Activated T-helper 17 cell treated with anti-CD3 and anti-CD28 coated beads, Interleukin-2, amount 50 U/mL, for 72 hours (primary cell): ENCODE data around the gene CNTRL. TPM values are rescaled to one million over a fixed set of nuclear protein-coding genes. Genes with fewer than 3 reads are reported as not detected.

ENCODE experiments used
- ATAC-seq: fragments of 150-1000 bp; cut with Tn5 transposase; replicated peaks from 2 replicates; pipeline ENCODE4 v1.10.0; 2021; ENCODE audit warnings: mild to moderate bottlenecking, moderate library complexity
- H3K27ac Mint-ChIP-seq: one replicate; pipeline ENCODE4 v1.8.0; 2022; ENCODE audit warnings: mixed read lengths
- H3K27me3 Mint-ChIP-seq: one replicate; pipeline ENCODE4 v1.8.0; 2022; ENCODE audit warnings: mixed read lengths
- H3K36me3 Mint-ChIP-seq: one replicate; pipeline ENCODE4 v1.8.0; 2022; ENCODE audit warnings: low read depth, mild to moderate bottlenecking, mixed read lengths
- H3K4me1 Mint-ChIP-seq: one replicate; pipeline ENCODE4 v1.8.0; 2022; ENCODE audit warnings: mixed read lengths
- H3K4me3 Mint-ChIP-seq: one replicate; pipeline ENCODE4 v1.8.0; 2022; ENCODE audit warnings: mild to moderate bottlenecking, mixed read lengths
- H3K9me3 Mint-ChIP-seq: one replicate; pipeline ENCODE4 v1.8.0; 2022; ENCODE audit warnings: mixed read lengths
- total RNA-seq, 2 donors: library from RNA; stranded (reverse); gene quantifications; one replicate each; pipeline ENCODE4 v1.2.3, GENCODE V29; 2022

CNTRL gene
- total RNA-seq, 2 donors from 2014 or later = 58.9 to 65.4 TPM

GRCh38 chr9:121185774-121186403 lies 111.1 kb downstream of the CNTRL start:
- no peaks in the 10 kb centered on the region for H3K9me3 Mint-ChIP-seq
- H3K27me3 Mint-ChIP-seq = no peaks in the 10 kb centered on the region
- peaks cover 95% of the 10 kb centered on the region for H3K36me3 Mint-ChIP-seq
- peaks cover 27% of the 10 kb centered on the region for H3K4me1 Mint-ChIP-seq
- H3K27ac Mint-ChIP-seq = peak overlapping the region; percentile 63
- ATAC-seq = peak; percentile 67
- peak overlapping the region; percentile 28 for H3K4me3 Mint-ChIP-seq

GRCh38 chr9:121187636-121188305 lies 113.0 kb downstream of the CNTRL start:
- peaks cover 94% of the 10 kb centered on the region for H3K36me3 Mint-ChIP-seq
- H3K9me3 Mint-ChIP-seq = no peaks in the 10 kb centered on the region
- ATAC-seq = no peak

GRCh38 chr9:121189006-121189405 lies 114.3 kb downstream of the CNTRL start:
- H3K9me3 Mint-ChIP-seq = no peaks in the 10 kb centered on the region
- ATAC-seq = no peak
- H3K4me1 Mint-ChIP-seq = peaks cover 36% of the 10 kb centered on the region
- H3K27me3 Mint-ChIP-seq = no peaks in the 10 kb centered on the region
- no peak overlapping the region for H3K4me3 Mint-ChIP-seq
- H3K36me3 Mint-ChIP-seq = peaks cover 82% of the 10 kb centered on the region
- H3K27ac Mint-ChIP-seq = peak overlapping the region; percentile 41

More at GRCh38 chr9:121187636-121188305, 113.0 kb downstream of the CNTRL start:
- H3K27ac Mint-ChIP-seq = peak overlapping the region; percentile 43
- H3K4me3 Mint-ChIP-seq = no peak overlapping the region
- peaks cover 30% of the 10 kb centered on the region for H3K4me1 Mint-ChIP-seq
- no peaks in the 10 kb centered on the region for H3K27me3 Mint-ChIP-seq

- no peaks in the 10 kb centered on the region for H3K27me3 Mint-ChIP-seq
- no peak overlapping the region for H3K27ac Mint-ChIP-seq
- ATAC-seq = no peak
- no peaks in the 10 kb centered on the region for H3K9me3 Mint-ChIP-seq
- peaks cover 38% of the 10 kb centered on the region for H3K4me1 Mint-ChIP-seq
- H3K4me3 Mint-ChIP-seq = no peak overlapping the region
- H3K36me3 Mint-ChIP-seq = peaks cover 76% of the 10 kb centered on the region
These were observed 114.9 kb downstream of the CNTRL start for GRCh38 chr9:121189660-121190059.

GRCh38 chr9:121191235-121191634 lies 116.5 kb downstream of the CNTRL start:
- no peaks in the 10 kb centered on the region for H3K27me3 Mint-ChIP-seq
- no peak for ATAC-seq
- H3K9me3 Mint-ChIP-seq = no peaks in the 10 kb centered on the region
- peaks cover 60% of the 10 kb centered on the region for H3K36me3 Mint-ChIP-seq
- H3K4me1 Mint-ChIP-seq = peaks cover 37% of the 10 kb centered on the region
- peak overlapping the region; percentile 25 for H3K27ac Mint-ChIP-seq
- peak overlapping the region; percentile 9 for H3K4me3 Mint-ChIP-seq

- Mint-ChIP-seq H3K4me1 (peaks cover 40% of the 10 kb centered on the region), H3K4me3 (peak overlapping the region; percentile 12), H3K27ac (peak overlapping the region; percentile 33), H3K9me3 (no peaks in the 10 kb centered on the region), H3K27me3 (no peaks in the 10 kb centered on the region), H3K36me3 (peaks cover 49% of the 10 kb centered on the region)
- ATAC-seq = peak; percentile 58
These were observed 117.8 kb downstream of the CNTRL start for GRCh38 chr9:121192518-121192917.

- Mint-ChIP-seq H3K27ac (peak overlapping the region; percentile 33), H3K36me3 (peaks cover 43% of the 10 kb centered on the region)
These were observed 118.3 kb downstream of the CNTRL start for GRCh38 chr9:121192959-121193640.

GRCh38 chr9:121194730-121195129 lies 120.0 kb downstream of the CNTRL start:
- ATAC-seq = peak; percentile 50
- H3K36me3 Mint-ChIP-seq = peaks cover 38% of the 10 kb centered on the region
- H3K27ac Mint-ChIP-seq = peak overlapping the region; percentile 87
- H3K4me3 Mint-ChIP-seq = peak overlapping the region; percentile 75
- peaks cover 54% of the 10 kb centered on the region for H3K4me1 Mint-ChIP-seq
- H3K27me3 Mint-ChIP-seq = no peaks in the 10 kb centered on the region
- H3K9me3 Mint-ChIP-seq = no peaks in the 10 kb centered on the region

More at GRCh38 chr9:121192959-121193640, 118.3 kb downstream of the CNTRL start:
- peak; percentile 48 for ATAC-seq
- peaks cover 43% of the 10 kb centered on the region for H3K4me1 Mint-ChIP-seq
- H3K9me3 Mint-ChIP-seq = no peaks in the 10 kb centered on the region
- H3K4me3 Mint-ChIP-seq = peak overlapping the region; percentile 29
- no peaks in the 10 kb centered on the region for H3K27me3 Mint-ChIP-seq

- H3K27ac Mint-ChIP-seq = peak overlapping the region; percentile 87
- peaks cover 34% of the 10 kb centered on the region for H3K36me3 Mint-ChIP-seq
- no peak for ATAC-seq
- no peaks in the 10 kb centered on the region for H3K27me3 Mint-ChIP-seq
- H3K4me1 Mint-ChIP-seq = peaks cover 50% of the 10 kb centered on the region
- no peaks in the 10 kb centered on the region for H3K9me3 Mint-ChIP-seq
- H3K4me3 Mint-ChIP-seq = peak overlapping the region; percentile 75
These were observed 121.6 kb downstream of the CNTRL start for GRCh38 chr9:121196389-121196788.

- H3K27ac Mint-ChIP-seq = no peak overlapping the region
- H3K4me3 Mint-ChIP-seq = peak overlapping the region; percentile 75
- H3K9me3 Mint-ChIP-seq = no peaks in the 10 kb centered on the region
- H3K36me3 Mint-ChIP-seq = peaks cover 34% of the 10 kb centered on the region
- H3K4me1 Mint-ChIP-seq = peaks cover 47% of the 10 kb centered on the region
- ATAC-seq = no peak
- H3K27me3 Mint-ChIP-seq = no peaks in the 10 kb centered on the region
These were observed 122.4 kb downstream of the CNTRL start for GRCh38 chr9:121197132-121197531.

GRCh38 chr9:121198512-121199042 lies 123.8 kb downstream of the CNTRL start:
- Mint-ChIP-seq H3K4me1 (peaks cover 46% of the 10 kb centered on the region), H3K9me3 (no peaks in the 10 kb centered on the region), H3K27me3 (no peaks in the 10 kb centered on the region), H3K36me3 (peaks cover 29% of the 10 kb centered on the region), H3K27ac (peak overlapping the region; percentile 15), H3K4me3 (peak overlapping the region; percentile 75)
- ATAC-seq = no peak

- Mint-ChIP-seq H3K27me3 (no peaks in the 10 kb centered on the region), H3K27ac (peak overlapping the region; percentile 50)
These were observed 125.2 kb downstream of the CNTRL start for GRCh38 chr9:121199921-121200320.

GRCh38 chr9:121200356-121200755 lies 125.6 kb downstream of the CNTRL start:
- Mint-ChIP-seq H3K27me3 (no peaks in the 10 kb centered on the region), H3K9me3 (no peaks in the 10 kb centered on the region), H3K4me3 (peak overlapping the region; percentile 75), H3K4me1 (peaks cover 33% of the 10 kb centered on the region), H3K36me3 (peaks cover 29% of the 10 kb centered on the region), H3K27ac (peak overlapping the region; percentile 50)
- no peak for ATAC-seq

More at GRCh38 chr9:121199921-121200320, 125.2 kb downstream of the CNTRL start:
- H3K4me1 Mint-ChIP-seq = peaks cover 37% of the 10 kb centered on the region
- H3K36me3 Mint-ChIP-seq = peaks cover 29% of the 10 kb centered on the region
- H3K9me3 Mint-ChIP-seq = no peaks in the 10 kb centered on the region
- H3K4me3 Mint-ChIP-seq = peak overlapping the region; percentile 75
- ATAC-seq = no peak

- Mint-ChIP-seq H3K4me1 (peaks cover 24% of the 10 kb centered on the region), H3K27me3 (no peaks in the 10 kb centered on the region), H3K4me3 (peak overlapping the region; percentile 75), H3K27ac (peak overlapping the region; percentile 93), H3K9me3 (no peaks in the 10 kb centered on the region), H3K36me3 (peaks cover 29% of the 10 kb centered on the region)
- peak; percentile 43 for ATAC-seq
These were observed 126.4 kb downstream of the CNTRL start for GRCh38 chr9:121201045-121201737.
